SK-N-SH (cell line): ENCODE data around the gene F8. TPM values are rescaled to one million over a fixed set of nuclear protein-coding genes. Genes with fewer than 3 reads are reported as not detected.

Experiments
- CTCF ChIA-PET: fragments of 300-600, 350-600 bp; formaldehyde crosslinking; extraction: SDS; loops from one replicate; lab custom pipeline; 2021; lab: Yijun Ruan, JAX
- POLR2A ChIA-PET: fragments of 350-600 bp; sonication (Branson Sonifier 250); formaldehyde crosslinking; extraction: SDS; loops from one replicate; lab custom pipeline; 2020; ENCODE audit warnings: antibody characterized with exemption, inconsistent platforms; lab: Yijun Ruan, JAX
- DNase-seq: peaks from one replicate; pipeline ENCODE4 v3.0.0; 2012
- H2AFZ ChIP-seq: fragments of 200-600 bp; sonication (generic); 2 replicates; pipeline ENCODE4 v1.8.1; 2016; ENCODE audit warnings: antibody characterized with exemption, mild to moderate bottlenecking, low read depth
- H3F3A ChIP-seq: fragments of 200-600 bp; sonication (generic); replicated peaks from 2 replicates; pipeline ENCODE3; 2016; ENCODE audit warnings: antibody characterized with exemption, mild to moderate bottlenecking; ENCODE audit not compliant: insufficient read depth
- H3K27ac ChIP-seq, 2 experiments: fragments of 200-500 bp in 1 of 2; fragments of 200-600 bp in 1 of 2; sonication (Bioruptor generic) in 1 of 2; sonication (generic), shearing (Covaris generic) in 1 of 2; 2 replicates each; pipeline versions ENCODE4 v1.5.1 to v1.6.1; 2014 to 2016; ENCODE audit warnings: low read depth in 2 of 2, inconsistent platforms in 1 of 2, low read length in 1 of 2, mild to moderate bottlenecking in 1 of 2, mixed read lengths in 1 of 2
- H3K27me3 ChIP-seq: fragments of 200-600 bp; sonication (generic), shearing (Covaris generic); 2 replicates; pipeline ENCODE4 v1.6.1; 2016; ENCODE audit warnings: mixed run types; ENCODE audit not compliant: insufficient read depth
- H3K36me3 ChIP-seq, 2 experiments: fragments of 200-500 bp in 1 of 2; fragments of 200-600 bp in 1 of 2; sonication (Bioruptor generic) in 1 of 2; sonication (generic) in 1 of 2; replicated peaks in 1 of 2; 2 replicates each; pipeline versions ENCODE3 to v1.5.1; 2014 to 2016; ENCODE audit warnings: low read length in 1 of 2, mild to moderate bottlenecking in 1 of 2; ENCODE audit not compliant: insufficient read depth in 2 of 2, control insufficient read depth in 1 of 2
- H3K4me1 ChIP-seq, 2 experiments: fragments of 200-500 bp in 1 of 2; fragments of 200-600 bp in 1 of 2; sonication (Bioruptor generic) in 1 of 2; sonication (generic), shearing (Covaris generic) in 1 of 2; 2 replicates each; pipeline versions ENCODE4 v1.5.1 to v1.6.1; 2014 to 2016; ENCODE audit warnings: low read depth in 1 of 2, low read length in 1 of 2, mixed run types in 1 of 2; ENCODE audit not compliant: insufficient read depth in 2 of 2, control insufficient read depth in 1 of 2
- H3K4me2 ChIP-seq: fragments of 200-600 bp; sonication (generic), shearing (Covaris generic); 2 replicates; pipeline ENCODE4 v1.6.1; 2017; ENCODE audit warnings: mixed run types
- H3K4me3 ChIP-seq, 2 experiments: fragments of 200-500 bp in 1 of 2; fragments of 200-600 bp in 1 of 2; sonication (Bioruptor generic) in 1 of 2; sonication (generic), shearing (Covaris generic) in 1 of 2; 2 replicates each; pipeline versions ENCODE4 v1.5.1 to v1.8.1; 2014 to 2016; ENCODE audit warnings: low read depth in 2 of 2, inconsistent platforms in 1 of 2, low read length in 1 of 2, mild to moderate bottlenecking in 1 of 2, mixed read lengths in 1 of 2, moderate library complexity in 1 of 2
- H3K79me2 ChIP-seq: fragments of 200-600 bp; sonication (generic); 2 replicates; pipeline ENCODE4 v1.8.1; 2017; ENCODE audit warnings: mild to moderate bottlenecking; ENCODE audit not compliant: insufficient read depth
- H3K9ac ChIP-seq: fragments of 200-600 bp; sonication (generic); 2 replicates; pipeline ENCODE4 v1.6.1; 2017; ENCODE audit warnings: mixed run types
- H3K9me2 ChIP-seq: fragments of 200-600 bp; sonication (generic); 2 replicates; pipeline ENCODE4 v1.6.1; 2017; ENCODE audit warnings: mixed run types
- H3K9me3 ChIP-seq: fragments of 200-600 bp; sonication (generic); 2 replicates; pipeline ENCODE4 v1.6.1; 2017; ENCODE audit warnings: mixed run types, mild to moderate bottlenecking, moderate library complexity
- H4K20me1 ChIP-seq: fragments of 200-600 bp; sonication (generic); 2 replicates; pipeline ENCODE4 v1.6.1; 2017; ENCODE audit warnings: mild to moderate bottlenecking, mixed run types; ENCODE audit not compliant: insufficient read depth
- CTCF ChIP-seq: fragments of 200-600 bp; sonication (generic); IDR thresholded peaks from 2 replicates; pipeline ENCODE4 v1.6.1; 2017; ENCODE audit warnings: antibody characterized with exemption, mild to moderate bottlenecking, moderate library complexity
- GABPA ChIP-seq: IDR thresholded peaks from 2 replicates; pipeline ENCODE4 v1.4.0; 2012; ENCODE audit warnings: low read depth, mild to moderate bottlenecking
- IRF3 ChIP-seq: fragments of 150-350 bp; IDR thresholded peaks from 2 replicates; pipeline ENCODE4 v1.6.1; 2016; ENCODE audit warnings: mild to moderate bottlenecking, low read depth, low read length
- MEF2A ChIP-seq: IDR thresholded peaks from 2 replicates; pipeline ENCODE4 v1.4.0; 2012; ENCODE audit warnings: low read depth, borderline replicate concordance
- MXI1 ChIP-seq: IDR thresholded peaks from 2 replicates; pipeline ENCODE4 v1.6.1; 2012; ENCODE audit warnings: mild to moderate bottlenecking, low read depth, low read length, improper control_type of control experiment
- POLR2AphosphoS5 ChIP-seq: IDR thresholded peaks from 2 replicates; pipeline ENCODE4 v1.6.1; 2012; ENCODE audit warnings: low read depth, low read length
- RAD21 ChIP-seq: IDR thresholded peaks from 2 replicates; pipeline ENCODE4 v1.6.1; 2012; ENCODE audit warnings: mild to moderate bottlenecking, low read length
- REST ChIP-seq: IDR thresholded peaks from 2 replicates; pipeline ENCODE4 v1.6.1; 2012; ENCODE audit warnings: mild to moderate bottlenecking, low read depth, low read length, moderate library complexity
- RFX5 ChIP-seq: IDR thresholded peaks from 2 replicates; pipeline ENCODE4 v1.6.1; 2012; ENCODE audit warnings: mild to moderate bottlenecking, improper control_type of control experiment, low read length
- SIN3A ChIP-seq: IDR thresholded peaks from 2 replicates; pipeline ENCODE4 v1.6.1; 2012; ENCODE audit warnings: low read depth, mild to moderate bottlenecking, low read length, moderate library complexity, borderline replicate concordance
- SMC3 ChIP-seq: IDR thresholded peaks from 2 replicates; pipeline ENCODE4 v1.6.1; 2012; ENCODE audit warnings: low read depth, low read length, improper control_type of control experiment
- TCF12 ChIP-seq: IDR thresholded peaks from 2 replicates; pipeline ENCODE4 v1.4.0; 2012
- ZBTB33 ChIP-seq: IDR thresholded peaks from 2 replicates; pipeline ENCODE4 v1.4.0; 2012; ENCODE audit warnings: low read depth, borderline replicate concordance
- WGBS: methylation state at CpG from one replicate; pipeline ENCODE4 v1.1.6; 2017; ENCODE audit warnings: low lambda C conversion rate; 5-methylcytosine and 5-hydroxymethylcytosine counted together
- polyA plus RNA-seq, 3 experiments: library from polyadenylated mRNA; depleted of rRNA; stranded (reverse); fragments of >200 nt; gene quantifications; 2 replicates each; pipeline ENCODE4 v1.2.3, GENCODE V29; 2012

F8 gene
- polyA plus RNA-seq, 1 of the 3 experiments (the other 2 are of a cell fraction) = 2.5 TPM

GRCh38 chrX:155026420-155026726, 3.9 kb upstream of the F8 start:
- CTCF ChIA-PET = interaction anchor here (1.3 to 2.4 kb wide), 2 partner anchors 45 to 108 kb away, joined by 3 to 7 read pairs; no protein-coding TSS in a partner anchor

More at GRCh38 chrX:155026420-155026726, 3.9 kb upstream of the F8 start:
- Histone ChIP-seq H3F3A (peaks cover 4% of the 10 kb centered on the region), H3K4me1 (no peaks in the 10 kb centered on the region; a peak in 1 of 4 replicates), H3K4me3 (peak overlapping the region; percentile 56 to 64; a peak in 3 of 4 replicates), H3K4me2 (peak overlapping the region; percentile 7; the same call in 1 of the 2 replicates), H3K27me3 (no peaks in the 10 kb centered on the region), H3K9me2 (no peaks in the 10 kb centered on the region), H4K20me1 (no peaks in the 10 kb centered on the region), H3K9ac (peak overlapping the region; percentile 88), H3K79me2 (peaks cover 35% of the 10 kb centered on the region), H2AFZ (peak overlapping the region; percentile 72), H3K36me3 (no peaks in the 10 kb centered on the region), H3K9me3 (no peaks in the 10 kb centered on the region), H3K27ac (peak overlapping the region; percentile 86 to 93)
- 14% methylated on average over 12 of the region's 16 CpGs for WGBS
- TF ChIP-seq SIN3A = no peak
- TF ChIP-seq GABPA = no peak
- TF ChIP-seq MXI1 = no peak
- no peak for TF ChIP-seq SMC3
- no peak for TF ChIP-seq REST
- no peak for TF ChIP-seq RFX5
- TF ChIP-seq POLR2AphosphoS5 = no peak
- TF ChIP-seq CTCF = no peak
- no peak for TF ChIP-seq TCF12
- no peak for TF ChIP-seq MEF2A
- no peak for TF ChIP-seq ZBTB33
- TF ChIP-seq RAD21 = no peak
- TF ChIP-seq IRF3 = no peak
- POLR2A ChIA-PET = interaction anchor here (0.7 to 1.4 kb wide), 6 partner anchors 9 to 46 kb away, joined by 3 to 5 read pairs (median 4); no protein-coding TSS in a partner anchor
- no peak for DNase-seq
